Right lobe of liver (tissue), 4 donors: ENCODE data around the gene BAHCC1.

Source experiments
- POLR2A ChIP-seq: fragments of 450-650 bp; IDR thresholded peaks from one replicate; pipeline ENCODE4 v1.6.1; 2017; ENCODE audit warnings: antibody characterized with exemption, mild to moderate bottlenecking
- TF ChIP-seq, protein P1 (sequence below), 4 donors: fragments of 200-600 bp in 3 of 4; fragments of 450-650 bp in 1 of 4; IDR thresholded peaks; one replicate each; pipeline versions ENCODE4 v1.5.1 to v1.8.0; 2016 to 2022; ENCODE audit warnings: antibody characterized with exemption in 4 of 4, mild to moderate bottlenecking in 2 of 4
- donor health status: DM: no; HTN: no; CAD: no.
- donor health status: DM: no; HTN: no; CAD: no.
- donor health status: DM: no; HTN: yes; CAD: no.

- TF ChIP-seq, protein P1, sequence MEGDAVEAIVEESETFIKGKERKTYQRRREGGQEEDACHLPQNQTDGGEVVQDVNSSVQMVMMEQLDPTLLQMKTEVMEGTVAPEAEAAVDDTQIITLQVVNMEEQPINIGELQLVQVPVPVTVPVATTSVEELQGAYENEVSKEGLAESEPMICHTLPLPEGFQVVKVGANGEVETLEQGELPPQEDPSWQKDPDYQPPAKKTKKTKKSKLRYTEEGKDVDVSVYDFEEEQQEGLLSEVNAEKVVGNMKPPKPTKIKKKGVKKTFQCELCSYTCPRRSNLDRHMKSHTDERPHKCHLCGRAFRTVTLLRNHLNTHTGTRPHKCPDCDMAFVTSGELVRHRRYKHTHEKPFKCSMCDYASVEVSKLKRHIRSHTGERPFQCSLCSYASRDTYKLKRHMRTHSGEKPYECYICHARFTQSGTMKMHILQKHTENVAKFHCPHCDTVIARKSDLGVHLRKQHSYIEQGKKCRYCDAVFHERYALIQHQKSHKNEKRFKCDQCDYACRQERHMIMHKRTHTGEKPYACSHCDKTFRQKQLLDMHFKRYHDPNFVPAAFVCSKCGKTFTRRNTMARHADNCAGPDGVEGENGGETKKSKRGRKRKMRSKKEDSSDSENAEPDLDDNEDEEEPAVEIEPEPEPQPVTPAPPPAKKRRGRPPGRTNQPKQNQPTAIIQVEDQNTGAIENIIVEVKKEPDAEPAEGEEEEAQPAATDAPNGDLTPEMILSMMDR (IDR thresholded peaks at IDR 0.05) = no peak
- no peak for TF ChIP-seq POLR2A
Measured at GRCh38 chr17:81396278-81396721, 1.0 kb downstream of the BAHCC1 start.
